Calu3 (cell line): ENCODE measurements around the gene DYNLT2. TPM values are rescaled to one million over a fixed set of nuclear protein-coding genes. Genes with fewer than 3 reads are reported as not detected.

ENCODE experiments used
- BruUV-seq: library from RNA; stranded (reverse); fragments of 400-500 nt; replicated peaks from 2 replicates; lab custom pipeline; 2021; lab: Mats Ljungman, UMichigan
- CTCF ChIA-PET: fragments of 300-600 bp; sonication (Branson Sonifier 250); formaldehyde crosslinking; loops from one replicate; lab custom pipeline; 2022; ENCODE audit warnings: antibody characterized with exemption; lab: Charles Lee
- DNase-seq: peaks from one replicate; pipeline ENCODE4 v3.0.0; 2022
- H3K27ac Mint-ChIP-seq: one replicate; pipeline ENCODE4 v1.8.0; 2022; ENCODE audit warnings: mixed read lengths; ENCODE audit not compliant: unreplicated experiment
- H3K27me3 Mint-ChIP-seq: one replicate; pipeline ENCODE4 v1.8.0; 2022; ENCODE audit warnings: mixed read lengths; ENCODE audit not compliant: unreplicated experiment
- H3K36me3 Mint-ChIP-seq: one replicate; pipeline ENCODE4 v1.8.0; 2022; ENCODE audit warnings: mild to moderate bottlenecking, moderate library complexity, mixed read lengths; ENCODE audit not compliant: insufficient read depth, unreplicated experiment
- H3K4me1 Mint-ChIP-seq: one replicate; pipeline ENCODE4 v1.8.0; 2022; ENCODE audit warnings: mild to moderate bottlenecking, low read depth, mixed read lengths; ENCODE audit not compliant: unreplicated experiment
- H3K4me3 Mint-ChIP-seq: one replicate; pipeline ENCODE4 v1.8.0; 2022; ENCODE audit warnings: mild to moderate bottlenecking, low read depth, moderate library complexity, mixed read lengths; ENCODE audit not compliant: unreplicated experiment
- H3K9me3 Mint-ChIP-seq: one replicate; pipeline ENCODE4 v1.8.0; 2022; ENCODE audit warnings: low read depth, mixed read lengths; ENCODE audit not compliant: unreplicated experiment
- CTCF ChIP-seq: fragments of 200-600 bp; IDR thresholded peaks from one replicate; pipeline ENCODE4 v1.8.0; 2022; ENCODE audit warnings: antibody characterized with exemption; ENCODE audit not compliant: unreplicated experiment
- intact Hi-C: fragments of 100-400 bp; cut with micrococcal nuclease; formaldehyde crosslinking; loops from one replicate; pipeline ENCODE4 v1.10.0; 2022; ENCODE audit not compliant: unreplicated experiment
- total RNA-seq: library from RNA; stranded (reverse); gene quantifications from 2 replicates; pipeline ENCODE4 v1.2.3, GENCODE V29; 2022

DYNLT2 gene
- total RNA-seq, 1 experiment from 2014 or later: 3.4 TPM

- TF ChIP-seq CTCF: no peak
- Mint-ChIP-seq H3K4me1 (peaks cover 34% of the 10 kb centered on the region), H3K9me3 (no peaks in the 10 kb centered on the region), H3K36me3 (peaks cover 36% of the 10 kb centered on the region), H3K27me3 (no peaks in the 10 kb centered on the region), H3K27ac (no peak overlapping the region), H3K4me3 (peak overlapping the region; percentile 71)
- DNase-seq: peak; percentile 40
- CTCF ChIA-PET: interaction anchor here (1.0 kb wide), 1 partner anchor 23 kb away, joined by 3 read pairs; the partner anchor contains the start of genes C6orf120 and WDR27
- no TSS peak for BruUV-seq
- intact Hi-C loops: no loop called here
Measured at GRCh38 chr6:169723991-169724493, 27.3 kb downstream of the DYNLT2 start.

DNA sequence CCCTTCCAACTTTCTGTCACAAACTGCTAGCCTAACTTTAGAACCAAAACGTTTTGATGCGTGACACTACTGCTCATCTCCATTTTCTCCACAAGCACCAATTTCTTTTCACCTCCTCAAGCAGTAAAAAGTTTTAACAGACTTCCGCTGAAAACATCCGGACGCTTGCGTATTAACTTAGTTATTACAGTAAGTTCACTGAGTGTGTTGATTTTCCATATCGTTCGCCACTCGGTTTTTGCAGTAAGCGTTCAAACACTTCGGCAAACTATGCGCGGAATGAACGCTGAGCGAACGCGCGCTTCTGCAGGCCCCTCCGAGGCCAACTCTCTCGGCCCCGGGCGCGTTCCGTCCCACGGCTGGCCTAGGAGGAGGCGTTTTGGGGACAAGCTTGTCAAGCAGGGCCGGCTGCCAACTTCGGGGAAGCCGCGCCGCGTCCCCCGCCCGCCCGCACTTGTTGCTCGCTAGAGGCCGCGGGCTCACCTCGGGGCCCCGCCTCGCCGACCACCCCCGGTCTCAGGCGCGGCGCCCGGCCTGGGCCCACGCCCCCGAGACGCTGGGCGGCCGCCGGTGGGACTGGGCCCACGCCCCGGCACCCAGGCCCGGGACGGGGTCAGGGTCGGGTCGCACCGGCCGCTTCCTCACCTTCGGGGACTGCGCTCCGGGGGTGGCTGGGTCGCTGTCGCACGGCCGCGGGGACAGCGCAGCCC lies 28.0 kb downstream of the DYNLT2 start:
- CTCF ChIA-PET: interaction anchor here (1.0 kb wide), 1 partner anchor 22 kb away, joined by 3 read pairs; the partner anchor contains the start of genes C6orf120 and WDR27
- TF ChIP-seq CTCF: no peak
- Mint-ChIP-seq H3K27me3 (no peaks in the 10 kb centered on the region), H3K27ac (peak overlapping the region; percentile 95), H3K4me1 (peaks cover 37% of the 10 kb centered on the region), H3K9me3 (no peaks in the 10 kb centered on the region), H3K36me3 (peaks cover 36% of the 10 kb centered on the region), H3K4me3 (peak overlapping the region; percentile 98)
- DNase-seq: peak; percentile 63
- BruUV-seq: no TSS peak
- intact Hi-C loops: no loop called here

DNA sequence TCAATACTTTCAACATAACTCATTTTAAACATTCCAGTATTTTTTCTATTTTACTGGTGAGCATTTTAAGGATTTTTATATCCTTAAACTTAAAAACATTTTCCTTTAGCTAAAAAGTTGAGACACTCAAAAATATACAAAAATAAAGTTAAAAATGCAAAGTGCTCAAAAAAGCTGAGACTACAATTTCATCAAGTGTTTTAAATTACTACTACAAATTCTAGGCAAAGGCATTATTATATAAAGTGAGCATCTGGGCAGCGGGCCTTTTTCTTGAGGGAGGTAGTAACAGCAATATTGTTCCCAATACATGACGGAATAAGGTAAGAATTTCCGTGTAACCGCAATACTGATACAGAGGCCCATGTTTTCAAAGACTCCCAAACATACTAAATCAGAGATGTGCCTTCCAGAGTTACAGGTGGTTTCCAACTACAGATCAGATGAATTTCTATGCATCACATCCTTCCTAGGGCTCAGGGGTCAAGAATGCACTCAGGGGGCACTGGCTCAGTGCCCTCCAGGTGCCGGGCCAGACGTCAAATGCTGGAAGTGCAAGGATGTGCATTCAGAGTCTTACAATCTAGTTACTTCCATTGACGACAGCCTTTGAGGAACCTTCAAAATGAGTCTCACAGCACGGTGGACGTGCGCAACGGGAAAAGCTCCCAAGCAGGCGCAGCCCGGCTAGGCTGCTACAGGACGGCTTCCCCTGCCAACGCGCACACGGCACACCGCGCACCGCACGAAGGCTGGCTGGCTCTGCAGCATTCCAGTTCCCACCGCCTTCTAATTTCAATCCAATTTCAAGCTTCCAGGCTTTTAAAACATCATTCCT lies 28.8 kb downstream of the DYNLT2 start:
- H3K4me1 Mint-ChIP-seq: peaks cover 37% of the 10 kb centered on the region

More for the DNA sequence above, 28.8 kb downstream of the DYNLT2 start:
- intact Hi-C loops: no loop called here
- peak; percentile 32 for DNase-seq
- Mint-ChIP-seq H3K27ac (peak overlapping the region; percentile 95), H3K36me3 (peaks cover 36% of the 10 kb centered on the region), H3K27me3 (no peaks in the 10 kb centered on the region), H3K9me3 (no peaks in the 10 kb centered on the region), H3K4me3 (peak overlapping the region; percentile 98)
- no peak for TF ChIP-seq CTCF
- BruUV-seq: TSS peak; percentile 43
- CTCF ChIA-PET: interaction anchor here (1.0 kb wide), 1 partner anchor 21 kb away, joined by 3 read pairs; the partner anchor contains the start of genes C6orf120 and WDR27
